ENCODE results near the gene HOXC5. TPM values are rescaled to one million over a fixed set of nuclear protein-coding genes. Genes with fewer than 3 reads are reported as not detected.

Gene HOXC5
- total RNA-seq (2022; extraction: Qiagen RNA extraction; ENCODE audit: low read depth): 0.50 to 1.2 TPM (median 1.0 TPM) in 5 replicates

DNA sequence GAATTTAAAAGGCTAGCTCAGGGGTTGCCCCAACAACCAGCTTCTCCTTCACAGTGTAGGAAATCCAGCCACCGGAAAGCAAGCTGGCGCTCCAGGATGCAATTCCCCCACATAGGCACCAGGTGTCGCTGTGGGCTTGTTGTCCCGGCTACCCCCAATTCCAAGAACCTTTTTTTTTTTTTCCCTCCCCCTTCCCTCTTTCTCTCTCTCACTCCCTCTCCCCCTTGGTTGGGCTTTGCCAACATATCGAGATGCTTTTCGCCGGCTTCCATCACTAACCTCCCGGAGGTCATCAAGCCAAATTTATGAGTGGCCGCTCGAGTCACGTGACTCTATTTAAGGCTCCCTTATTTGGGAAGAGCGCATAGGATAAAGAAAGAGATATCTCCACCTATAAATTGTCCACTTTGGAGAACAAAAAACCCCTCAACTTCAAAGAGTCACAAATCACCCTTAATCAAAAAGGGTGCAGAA, at the start of gene HOXC5:
TSS of gene HOXC5 (plus strand) at position 424 of the 474 bp plus-strand sequence. CDS start 73 bp downstream, outside the sequence.

DNA sequence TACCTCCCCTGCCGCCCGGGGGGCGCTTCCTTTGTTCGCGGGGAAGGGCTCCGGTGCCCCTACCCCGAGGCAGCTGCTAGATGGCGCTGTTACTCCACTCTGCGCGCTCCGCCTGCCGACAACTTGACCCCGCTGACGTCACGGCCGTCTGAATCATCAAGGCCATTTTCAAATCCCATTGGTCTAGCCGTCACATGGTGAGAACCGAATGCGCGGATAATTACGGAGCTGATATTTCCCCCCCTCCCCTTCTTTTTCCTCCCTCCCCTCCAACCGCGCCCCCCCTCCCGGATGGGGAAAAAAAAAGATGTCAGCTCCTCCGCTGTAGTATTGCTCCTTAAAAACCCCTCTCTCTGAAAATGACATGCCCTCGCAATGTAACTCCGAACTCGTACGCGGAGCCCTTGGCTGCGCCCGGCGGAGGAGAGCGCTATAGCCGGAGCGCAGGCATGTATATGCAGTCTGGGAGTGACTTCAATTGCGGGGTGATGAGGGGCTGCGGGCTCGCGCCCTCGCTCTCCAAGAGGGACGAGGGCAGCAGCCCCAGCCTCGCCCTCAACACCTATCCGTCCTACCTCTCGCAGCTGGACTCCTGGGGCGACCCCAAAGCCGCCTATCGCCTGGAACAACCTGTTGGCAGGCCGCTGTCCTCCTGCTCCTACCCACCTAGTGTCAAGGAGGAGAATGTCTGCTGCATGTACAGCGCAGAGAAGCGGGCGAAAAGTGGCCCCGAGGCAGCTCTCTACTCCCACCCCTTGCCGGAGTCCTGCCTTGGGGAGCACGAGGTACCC, 47.8 kb upstream of the HOXC5 start, which contains the start of gene HOXC10:
TSS of gene HOXC10 (plus strand) at position 246 of the 791 bp plus-strand sequence. CDS start at position 360, 114 bp downstream.

DNA sequence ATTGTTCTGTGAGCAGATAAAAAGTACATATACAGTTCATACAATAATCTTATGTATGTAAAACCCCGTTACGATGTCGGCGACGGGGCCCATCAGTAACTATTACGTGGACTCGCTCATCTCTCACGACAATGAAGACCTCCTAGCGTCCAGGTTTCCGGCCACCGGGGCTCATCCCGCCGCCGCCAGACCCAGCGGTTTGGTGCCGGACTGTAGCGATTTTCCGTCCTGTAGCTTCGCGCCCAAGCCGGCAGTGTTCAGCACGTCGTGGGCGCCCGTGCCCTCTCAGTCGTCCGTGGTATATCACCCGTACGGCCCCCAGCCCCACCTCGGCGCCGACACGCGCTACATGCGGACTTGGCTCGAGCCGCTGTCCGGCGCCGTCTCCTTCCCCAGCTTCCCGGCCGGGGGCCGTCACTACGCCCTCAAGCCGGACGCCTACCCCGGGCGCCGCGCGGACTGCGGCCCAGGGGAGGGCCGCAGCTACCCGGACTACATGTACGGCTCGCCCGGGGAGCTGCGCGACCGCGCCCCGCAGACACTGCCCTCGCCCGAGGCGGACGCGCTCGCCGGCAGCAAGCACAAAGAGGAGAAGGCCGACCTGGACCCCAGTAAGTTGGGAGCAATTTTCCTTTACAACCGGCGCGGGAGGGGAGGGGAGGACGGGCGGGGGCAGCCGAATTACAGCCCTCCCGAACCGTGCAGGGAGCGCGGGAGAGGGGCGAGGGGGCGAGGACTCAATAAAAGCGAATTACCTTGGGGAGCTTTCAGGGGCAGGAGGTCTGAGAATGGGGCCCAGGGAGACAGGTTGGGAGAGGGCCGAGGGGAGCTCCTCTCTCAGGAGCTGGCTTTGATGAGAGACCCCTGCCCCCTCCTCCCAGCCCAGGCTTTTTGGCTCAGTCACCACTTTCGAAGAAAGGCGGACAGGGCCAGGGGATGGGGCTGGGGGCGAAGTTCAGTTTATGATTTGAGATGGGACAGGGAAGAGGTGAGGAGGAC, 32.4 kb upstream of the HOXC5 start, which contains the start of gene HOXC9:
TSS of gene HOXC9 (plus strand) at position 46 of the 999 bp plus-strand sequence. CDS start at position 74, 28 bp downstream.

DNA sequence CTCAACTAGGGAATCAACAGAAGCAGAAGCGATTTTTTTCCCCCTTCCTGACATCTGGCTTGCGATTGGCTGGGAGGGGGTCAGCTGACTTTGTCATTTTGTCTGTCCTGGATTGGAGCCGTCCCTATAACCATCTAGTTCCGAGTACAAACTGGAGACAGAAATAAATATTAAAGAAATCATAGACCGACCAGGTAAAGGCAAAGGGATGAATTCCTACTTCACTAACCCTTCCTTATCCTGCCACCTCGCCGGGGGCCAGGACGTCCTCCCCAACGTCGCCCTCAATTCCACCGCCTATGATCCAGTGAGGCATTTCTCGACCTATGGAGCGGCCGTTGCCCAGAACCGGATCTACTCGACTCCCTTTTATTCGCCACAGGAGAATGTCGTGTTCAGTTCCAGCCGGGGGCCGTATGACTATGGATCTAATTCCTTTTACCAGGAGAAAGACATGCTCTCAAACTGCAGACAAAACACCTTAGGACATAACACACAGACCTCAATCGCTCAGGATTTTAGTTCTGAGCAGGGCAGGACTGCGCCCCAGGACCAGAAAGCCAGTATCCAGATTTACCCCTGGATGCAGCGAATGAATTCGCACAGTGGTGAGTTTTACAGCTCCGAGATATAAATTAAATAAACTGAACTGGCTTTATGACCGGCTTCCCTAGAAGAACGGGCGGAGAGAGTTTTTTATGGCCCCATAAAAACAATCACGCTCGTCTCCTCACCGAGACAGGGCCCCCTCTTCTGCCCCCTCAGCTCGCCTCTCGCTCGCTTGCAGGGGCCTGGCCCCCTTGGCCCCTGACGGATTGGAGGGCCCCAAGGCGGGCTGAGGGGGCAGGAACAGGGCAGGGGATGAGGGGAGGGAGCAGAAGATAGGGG, 4.3 kb upstream of the HOXC5 start, which contains the start of gene HOXC6:
TSS of gene HOXC6 (plus strand) at position 127 of the 888 bp plus-strand sequence. CDS start at position 209, 82 bp downstream.

DNA sequence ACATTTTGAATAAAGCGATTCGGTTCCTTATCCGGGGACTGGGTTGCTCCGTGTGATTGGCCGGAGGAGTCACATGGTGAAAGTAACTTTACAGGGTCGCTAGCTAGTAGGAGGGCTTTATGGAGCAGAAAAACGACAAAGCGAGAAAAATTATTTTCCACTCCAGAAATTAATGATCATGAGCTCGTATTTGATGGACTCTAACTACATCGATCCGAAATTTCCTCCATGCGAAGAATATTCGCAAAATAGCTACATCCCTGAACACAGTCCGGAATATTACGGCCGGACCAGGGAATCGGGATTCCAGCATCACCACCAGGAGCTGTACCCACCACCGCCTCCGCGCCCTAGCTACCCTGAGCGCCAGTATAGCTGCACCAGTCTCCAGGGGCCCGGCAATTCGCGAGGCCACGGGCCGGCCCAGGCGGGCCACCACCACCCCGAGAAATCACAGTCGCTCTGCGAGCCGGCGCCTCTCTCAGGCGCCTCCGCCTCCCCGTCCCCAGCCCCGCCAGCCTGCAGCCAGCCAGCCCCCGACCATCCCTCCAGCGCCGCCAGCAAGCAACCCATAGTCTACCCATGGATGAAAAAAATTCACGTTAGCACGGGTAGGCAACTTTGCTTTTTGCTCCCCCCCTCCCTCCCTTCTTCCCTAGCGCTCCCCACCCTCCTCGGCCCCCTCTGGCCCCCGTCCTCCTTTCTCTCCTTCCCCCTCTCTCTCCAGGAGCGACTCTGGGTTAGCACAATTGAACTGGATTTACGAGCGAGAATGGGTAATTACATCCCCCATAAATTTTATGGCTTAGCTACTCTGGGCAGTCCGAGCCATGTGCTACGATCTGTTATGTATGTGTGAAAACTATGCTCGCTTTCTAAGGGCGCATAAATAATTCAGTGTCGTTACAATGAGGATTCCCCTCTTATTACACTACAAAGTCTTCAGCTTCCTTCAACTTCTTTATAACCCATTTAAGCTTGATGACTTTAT, 21.2 kb downstream of the HOXC5 start, which contains the start of gene HOXC4:
TSS of gene HOXC4 (plus strand) at position 85 of the 991 bp plus-strand sequence. CDS start at position 173, 88 bp downstream.

Other genes starting within 250 kb of the HOXC5 start
- 7.5 to 12.4 TPM (median 8.7 TPM) in 5 replicates for gene HOXC13, start 94.2 kb upstream of the HOXC5 start, total RNA-seq (2022; extraction: Qiagen RNA extraction; ENCODE audit: low read depth)
- gene HOXC12, start 78.1 kb upstream of the HOXC5 start, total RNA-seq (2022; extraction: Qiagen RNA extraction; ENCODE audit: low read depth): not detected in 5 replicates
- 0.38 to 0.57 TPM (median 0.44 TPM) in 5 replicates for gene HOXC11, start 59.9 kb upstream of the HOXC5 start, total RNA-seq (2022; extraction: Qiagen RNA extraction; ENCODE audit: low read depth)
- 0.16 to 0.24 TPM (median 0.18 TPM) in 3 of 5 replicates, not detected in the others for gene HOTAIR, start 58.1 kb upstream of the HOXC5 start, total RNA-seq (2022; extraction: Qiagen RNA extraction; ENCODE audit: low read depth)
- 2.2 to 3.1 TPM (median 2.8 TPM) in 5 replicates for gene HOXC10, start 47.9 kb upstream of the HOXC5 start, total RNA-seq (2022; extraction: Qiagen RNA extraction; ENCODE audit: low read depth)
- gene HOXC9, start 32.9 kb upstream of the HOXC5 start, total RNA-seq (2022; extraction: Qiagen RNA extraction; ENCODE audit: low read depth): 10.6 to 13.6 TPM (median 12.5 TPM) in 5 replicates
- 4.3 to 5.9 TPM (median 5.3 TPM) in 5 replicates for gene HOXC8, start 24.1 kb upstream of the HOXC5 start, total RNA-seq (2022; extraction: Qiagen RNA extraction; ENCODE audit: low read depth)
- gene HOXC6, start 4.6 kb upstream of the HOXC5 start, total RNA-seq (2022; extraction: Qiagen RNA extraction; ENCODE audit: low read depth): 3.8 to 4.9 TPM (median 4.6 TPM) in 5 replicates
- gene HOXC4, start 20.8 kb downstream of the HOXC5 start, total RNA-seq (2022; extraction: Qiagen RNA extraction; ENCODE audit: low read depth): 2.4 to 4.2 TPM (median 4.0 TPM) in 5 replicates
- gene SMUG1, start 155.9 kb downstream of the HOXC5 start, total RNA-seq (2022; extraction: Qiagen RNA extraction; ENCODE audit: low read depth): 24.1 to 34.5 TPM (median 34.3 TPM) in 5 replicates
- 24.5 to 30.1 TPM (median 26.0 TPM) in 5 replicates for gene CBX5, start 247.1 kb downstream of the HOXC5 start, total RNA-seq (2022; extraction: Qiagen RNA extraction; ENCODE audit: low read depth)
- gene HNRNPA1, start 247.7 kb downstream of the HOXC5 start, total RNA-seq (2022; extraction: Qiagen RNA extraction; ENCODE audit: low read depth): 1,543 to 3,071 TPM (median 1,659 TPM) in 5 replicates